ENCODE results near the gene B9D1.

B9D1 gene

DNA sequence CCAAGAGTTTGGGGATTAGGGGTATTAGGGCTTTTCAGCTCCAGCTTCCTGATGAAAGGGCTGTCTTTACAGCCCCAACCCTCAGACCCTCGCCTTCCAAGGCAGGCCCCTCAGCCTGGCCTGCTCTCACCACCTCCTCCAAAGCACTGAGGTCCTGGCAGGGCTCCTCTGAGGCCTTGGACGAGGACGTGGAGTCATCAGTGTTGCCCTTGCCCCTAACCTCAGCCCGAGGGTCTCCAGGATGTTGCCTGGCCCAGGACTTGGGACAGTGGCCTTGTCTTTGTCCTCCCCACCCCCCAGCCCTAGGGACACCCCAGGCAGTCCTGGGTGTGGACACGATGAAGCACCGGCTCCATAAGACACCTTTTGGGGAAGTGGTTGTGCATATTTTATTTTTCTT lies 28.2 kb downstream of the B9D1 start:
- Histone ChIP-seq H3K4me3 (ENCODE audit: low read length in 2 of 2) (no peak overlapping the region), H3K9me3 (ENCODE audit: control insufficient read depth in 2 of 2, low read length in 2 of 2) (no peaks in the 10 kb centered on the region), H3K36me3 (ENCODE audit: control insufficient read depth in 2 of 2, insufficient read depth in 2 of 2, low read length in 2 of 2) (peaks cover 14 to 15% of the 10 kb centered on the region in 2 donors), H3K27me3 (ENCODE audit: control insufficient read depth in 1 of 2, insufficient read depth in 2 of 2, low read length in 2 of 2) (no peaks in the 10 kb centered on the region), H3K9ac (ENCODE audit: low read length in 2 of 2) (no peak overlapping the region), H3K27ac (ENCODE audit: low read length) (no peak overlapping the region), H3K4me1 (ENCODE audit: control insufficient read depth, insufficient read depth, low read length) (no peaks in the 10 kb centered on the region)

GRCh38 chr17:19333736-19334290 lies 28.7 kb downstream of the B9D1 start:
- no peak overlapping the region for H3K9ac ChIP-seq (ENCODE audit: low read length in 2 of 2)
- H3K36me3 ChIP-seq (ENCODE audit: control insufficient read depth in 2 of 2, insufficient read depth in 2 of 2, low read length in 2 of 2), result peaks cover 14 to 19% of the 10 kb centered on the region in 2 donors
- no peaks in the 10 kb centered on the region for H3K4me1 ChIP-seq (ENCODE audit: control insufficient read depth, insufficient read depth, low read length)
- H3K27me3 ChIP-seq (ENCODE audit: control insufficient read depth in 1 of 2, insufficient read depth in 2 of 2, low read length in 2 of 2), result no peaks in the 10 kb centered on the region
- H3K4me3 ChIP-seq (ENCODE audit: low read length in 2 of 2), result no peak overlapping the region
- H3K9me3 ChIP-seq (ENCODE audit: control insufficient read depth in 2 of 2, low read length in 2 of 2), result no peaks in the 10 kb centered on the region
- H3K27ac ChIP-seq (ENCODE audit: low read length), result no peak overlapping the region

DNA sequence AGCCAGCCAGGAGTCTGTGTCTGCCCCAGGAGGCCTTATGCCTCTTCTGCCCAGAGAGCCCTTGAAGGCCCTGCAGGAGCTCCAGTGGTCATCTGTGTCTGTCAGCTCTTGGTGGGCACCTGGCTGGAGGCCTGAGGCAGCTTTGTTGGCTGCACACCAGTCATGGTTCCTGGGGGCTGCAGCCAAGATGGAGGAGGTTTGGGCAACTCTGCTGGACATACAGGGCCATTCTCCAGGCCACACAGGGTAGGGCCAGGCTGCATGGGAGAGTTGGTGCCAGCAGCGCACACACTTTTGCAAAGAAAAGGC lies 29.4 kb downstream of the B9D1 start:
- H3K4me3 ChIP-seq (ENCODE audit: low read length in 2 of 2), result no peak overlapping the region
- H3K9me3 ChIP-seq (ENCODE audit: control insufficient read depth in 2 of 2, low read length in 2 of 2), result no peaks in the 10 kb centered on the region
- no peaks in the 10 kb centered on the region for H3K27me3 ChIP-seq (ENCODE audit: control insufficient read depth in 1 of 2, insufficient read depth in 2 of 2, low read length in 2 of 2)
- H3K36me3 ChIP-seq (ENCODE audit: control insufficient read depth in 2 of 2, insufficient read depth in 2 of 2, low read length in 2 of 2), result peaks cover 18 to 21% of the 10 kb centered on the region in 2 donors
- no peaks in the 10 kb centered on the region for H3K4me1 ChIP-seq (ENCODE audit: control insufficient read depth, insufficient read depth, low read length)
- no peak overlapping the region for H3K9ac ChIP-seq (ENCODE audit: low read length in 2 of 2)
- no peak overlapping the region for H3K27ac ChIP-seq (ENCODE audit: low read length)

DNA sequence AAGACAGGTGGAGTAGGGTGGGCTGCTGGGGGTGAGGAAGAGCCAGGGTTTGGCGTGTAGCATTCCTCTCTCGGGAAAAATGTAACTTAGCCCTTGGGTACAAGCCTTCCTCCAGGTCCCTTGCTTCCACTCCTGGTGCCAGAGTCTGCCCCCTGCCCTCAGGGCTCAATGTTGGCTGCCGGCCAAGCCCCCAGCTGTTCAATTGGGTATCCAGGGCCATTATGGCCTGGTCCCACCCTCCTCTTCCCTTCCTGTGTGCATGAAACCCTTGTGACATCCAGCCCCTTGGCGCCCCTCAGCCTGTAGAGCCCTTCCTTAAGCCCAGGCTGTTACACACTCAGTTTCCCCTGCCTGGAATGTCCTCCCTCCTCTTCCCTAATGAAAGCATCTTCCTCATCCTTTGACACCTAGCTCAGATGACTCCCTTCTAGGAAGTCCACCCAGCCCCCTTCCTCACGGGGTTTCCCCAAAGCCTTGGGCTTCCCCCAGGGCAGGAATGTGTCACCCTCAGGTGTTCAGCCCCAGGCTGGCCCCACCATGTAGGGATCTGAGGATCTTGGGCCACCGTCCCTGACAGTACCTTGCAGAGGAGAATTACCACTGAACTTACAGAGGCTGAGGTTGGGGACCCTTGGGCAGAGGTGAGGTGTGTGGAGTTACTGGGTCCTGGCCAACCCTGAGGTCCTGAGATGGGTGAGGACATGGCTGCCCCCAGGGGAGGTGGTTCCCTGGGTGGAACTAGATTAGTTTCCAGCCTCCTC lies 30.0 kb downstream of the B9D1 start:
- Histone ChIP-seq H3K36me3 (ENCODE audit: control insufficient read depth in 2 of 2, insufficient read depth in 2 of 2, low read length in 2 of 2) (peaks cover 18 to 21% of the 10 kb centered on the region in 2 donors), H3K4me1 (ENCODE audit: control insufficient read depth, insufficient read depth, low read length) (no peaks in the 10 kb centered on the region), H3K27me3 (ENCODE audit: control insufficient read depth in 1 of 2, insufficient read depth in 2 of 2, low read length in 2 of 2) (no peaks in the 10 kb centered on the region), H3K4me3 (ENCODE audit: low read length in 2 of 2) (no peak overlapping the region), H3K27ac (ENCODE audit: low read length) (no peak overlapping the region), H3K9me3 (ENCODE audit: control insufficient read depth in 2 of 2, low read length in 2 of 2) (no peaks in the 10 kb centered on the region), H3K9ac (ENCODE audit: low read length in 2 of 2) (no peak overlapping the region)

- peaks cover 19 to 21% of the 10 kb centered on the region in 2 donors for H3K36me3 ChIP-seq (ENCODE audit: control insufficient read depth in 2 of 2, insufficient read depth in 2 of 2, low read length in 2 of 2)
Observed at GRCh38 chr17:19331543-19332245, 30.8 kb downstream of the B9D1 start.

DNA sequence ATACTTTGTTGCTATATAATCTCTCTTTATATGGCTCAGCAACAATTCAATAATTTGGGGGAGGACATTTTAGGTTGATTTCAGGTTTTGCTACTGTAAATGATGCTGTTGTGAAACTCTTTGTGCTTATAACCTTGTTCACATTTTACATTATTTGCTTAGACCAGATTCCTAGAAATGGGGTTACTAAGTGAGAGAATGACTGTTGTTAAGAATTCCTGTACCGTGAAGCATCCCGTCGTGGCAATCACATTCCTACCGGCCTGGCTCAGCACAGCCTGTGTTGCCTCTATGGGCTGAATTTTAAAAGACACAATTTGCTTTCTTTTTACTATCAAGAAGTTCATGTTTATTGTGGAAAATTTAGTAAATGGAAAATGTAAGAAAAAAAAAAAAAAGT lies 31.4 kb downstream of the B9D1 start:
- peaks cover 21% of the 10 kb centered on the region in 2 donors for H3K36me3 ChIP-seq (ENCODE audit: control insufficient read depth in 2 of 2, insufficient read depth in 2 of 2, low read length in 2 of 2)
- no peak overlapping the region for H3K27ac ChIP-seq (ENCODE audit: low read length)
- no peaks in the 10 kb centered on the region for H3K27me3 ChIP-seq (ENCODE audit: control insufficient read depth in 1 of 2, insufficient read depth in 2 of 2, low read length in 2 of 2)
- H3K4me1 ChIP-seq (ENCODE audit: control insufficient read depth, insufficient read depth, low read length), result no peaks in the 10 kb centered on the region
- H3K9ac ChIP-seq (ENCODE audit: low read length in 2 of 2), result no peak overlapping the region
- no peaks in the 10 kb centered on the region for H3K9me3 ChIP-seq (ENCODE audit: control insufficient read depth in 2 of 2, low read length in 2 of 2)
- no peak overlapping the region for H3K4me3 ChIP-seq (ENCODE audit: low read length in 2 of 2)

More at GRCh38 chr17:19331543-19332245, 30.8 kb downstream of the B9D1 start:
- Histone ChIP-seq H3K27me3 (ENCODE audit: control insufficient read depth in 1 of 2, insufficient read depth in 2 of 2, low read length in 2 of 2) (no peaks in the 10 kb centered on the region), H3K4me1 (ENCODE audit: control insufficient read depth, insufficient read depth, low read length) (no peaks in the 10 kb centered on the region), H3K9ac (ENCODE audit: low read length in 2 of 2) (no peak overlapping the region), H3K9me3 (ENCODE audit: control insufficient read depth in 2 of 2, low read length in 2 of 2) (no peaks in the 10 kb centered on the region), H3K4me3 (ENCODE audit: low read length in 2 of 2) (no peak overlapping the region), H3K27ac (ENCODE audit: low read length) (no peak overlapping the region)

- no peak overlapping the region for H3K4me3 ChIP-seq (ENCODE audit: low read length in 2 of 2)
- no peak overlapping the region for H3K27ac ChIP-seq (ENCODE audit: low read length)
- no peaks in the 10 kb centered on the region for H3K9me3 ChIP-seq (ENCODE audit: control insufficient read depth in 2 of 2, low read length in 2 of 2)
- no peaks in the 10 kb centered on the region for H3K4me1 ChIP-seq (ENCODE audit: control insufficient read depth, insufficient read depth, low read length)
- no peaks in the 10 kb centered on the region for H3K27me3 ChIP-seq (ENCODE audit: control insufficient read depth in 1 of 2, insufficient read depth in 2 of 2, low read length in 2 of 2)
- H3K36me3 ChIP-seq (ENCODE audit: control insufficient read depth in 2 of 2, insufficient read depth in 2 of 2, low read length in 2 of 2), result peaks cover 21% of the 10 kb centered on the region in 2 donors
- H3K9ac ChIP-seq (ENCODE audit: low read length in 2 of 2), result no peak overlapping the region
Observed at GRCh38 chr17:19330271-19330670, 32.3 kb downstream of the B9D1 start.

GRCh38 chr17:19329839-19330238 lies 32.7 kb downstream of the B9D1 start:
- peaks cover 21% of the 10 kb centered on the region in 2 donors for H3K36me3 ChIP-seq (ENCODE audit: control insufficient read depth in 2 of 2, insufficient read depth in 2 of 2, low read length in 2 of 2)
- H3K9ac ChIP-seq (ENCODE audit: low read length in 2 of 2), result no peak overlapping the region
- H3K27me3 ChIP-seq (ENCODE audit: control insufficient read depth in 1 of 2, insufficient read depth in 2 of 2, low read length in 2 of 2), result no peaks in the 10 kb centered on the region
- no peaks in the 10 kb centered on the region for H3K4me1 ChIP-seq (ENCODE audit: control insufficient read depth, insufficient read depth, low read length)
- H3K9me3 ChIP-seq (ENCODE audit: control insufficient read depth in 2 of 2, low read length in 2 of 2), result no peaks in the 10 kb centered on the region
- H3K27ac ChIP-seq (ENCODE audit: low read length), result no peak overlapping the region
- H3K4me3 ChIP-seq (ENCODE audit: low read length in 2 of 2), result no peak overlapping the region

GRCh38 chr17:19329136-19329535 lies 33.4 kb downstream of the B9D1 start:
- no peaks in the 10 kb centered on the region for H3K9me3 ChIP-seq (ENCODE audit: control insufficient read depth in 2 of 2, low read length in 2 of 2)
- H3K9ac ChIP-seq (ENCODE audit: low read length in 2 of 2), result no peak overlapping the region
- H3K4me3 ChIP-seq (ENCODE audit: low read length in 2 of 2), result no peak overlapping the region
- no peaks in the 10 kb centered on the region for H3K4me1 ChIP-seq (ENCODE audit: control insufficient read depth, insufficient read depth, low read length)
- H3K36me3 ChIP-seq (ENCODE audit: control insufficient read depth in 2 of 2, insufficient read depth in 2 of 2, low read length in 2 of 2), result peaks cover 16 to 18% of the 10 kb centered on the region in 2 donors
- no peaks in the 10 kb centered on the region for H3K27me3 ChIP-seq (ENCODE audit: control insufficient read depth in 1 of 2, insufficient read depth in 2 of 2, low read length in 2 of 2)
- no peak overlapping the region for H3K27ac ChIP-seq (ENCODE audit: low read length)

GRCh38 chr17:19328441-19329061 lies 34.0 kb downstream of the B9D1 start:
- Histone ChIP-seq H3K27me3 (ENCODE audit: control insufficient read depth in 1 of 2, insufficient read depth in 2 of 2, low read length in 2 of 2) (no peaks in the 10 kb centered on the region), H3K36me3 (ENCODE audit: control insufficient read depth in 2 of 2, insufficient read depth in 2 of 2, low read length in 2 of 2) (peaks cover 14 to 16% of the 10 kb centered on the region in 2 donors), H3K9me3 (ENCODE audit: control insufficient read depth in 2 of 2, low read length in 2 of 2) (no peaks in the 10 kb centered on the region), H3K4me3 (ENCODE audit: low read length in 2 of 2) (no peak overlapping the region), H3K27ac (ENCODE audit: low read length) (no peak overlapping the region), H3K9ac (ENCODE audit: low read length in 2 of 2) (no peak overlapping the region), H3K4me1 (ENCODE audit: control insufficient read depth, insufficient read depth, low read length) (no peaks in the 10 kb centered on the region)
